Right ventricle myocardium superior (tissue), 1 donor: ENCODE measurements around the gene GAL3ST2. TPM values are rescaled to one million over a fixed set of nuclear protein-coding genes. Genes with fewer than 3 reads are reported as not detected.
"Not testable (repeated sequence)": the region's sequence is repeated elsewhere in the genome, so short reads cannot be mapped to it uniquely, and the experiment has no call there.

Experiments
- ATAC-seq: fragments of 200-7000 bp; cut with Tn5 transposase; one replicate; pipeline ENCODE4 v1.9.1; 2020; ENCODE audit warnings: mild to moderate bottlenecking; ENCODE audit not compliant: poor library complexity
- DNase-seq: peaks from one replicate; pipeline ENCODE4 v3.0.0-alpha.2; 2020
- intact Hi-C: fragments of 100-400 bp; cut with DNase I; formaldehyde crosslinking; loops from one replicate; pipeline ENCODE4 v1.11.2; 2022
- total RNA-seq: library from RNA; stranded (reverse); fragmentation: NEBNext Ultra II Directional; extraction: Animal tissue kit (Norgen Biotek cat#: 25700); gene quantifications from one replicate; pipeline ENCODE4 v1.2.1, GENCODE V29; 2021
- donor health status: DM: no; HTN: yes; CAD: no; lungs with severe emphysema.

GAL3ST2 gene
- total RNA-seq, 1 donor from 2014 or later: not detected

DNA sequence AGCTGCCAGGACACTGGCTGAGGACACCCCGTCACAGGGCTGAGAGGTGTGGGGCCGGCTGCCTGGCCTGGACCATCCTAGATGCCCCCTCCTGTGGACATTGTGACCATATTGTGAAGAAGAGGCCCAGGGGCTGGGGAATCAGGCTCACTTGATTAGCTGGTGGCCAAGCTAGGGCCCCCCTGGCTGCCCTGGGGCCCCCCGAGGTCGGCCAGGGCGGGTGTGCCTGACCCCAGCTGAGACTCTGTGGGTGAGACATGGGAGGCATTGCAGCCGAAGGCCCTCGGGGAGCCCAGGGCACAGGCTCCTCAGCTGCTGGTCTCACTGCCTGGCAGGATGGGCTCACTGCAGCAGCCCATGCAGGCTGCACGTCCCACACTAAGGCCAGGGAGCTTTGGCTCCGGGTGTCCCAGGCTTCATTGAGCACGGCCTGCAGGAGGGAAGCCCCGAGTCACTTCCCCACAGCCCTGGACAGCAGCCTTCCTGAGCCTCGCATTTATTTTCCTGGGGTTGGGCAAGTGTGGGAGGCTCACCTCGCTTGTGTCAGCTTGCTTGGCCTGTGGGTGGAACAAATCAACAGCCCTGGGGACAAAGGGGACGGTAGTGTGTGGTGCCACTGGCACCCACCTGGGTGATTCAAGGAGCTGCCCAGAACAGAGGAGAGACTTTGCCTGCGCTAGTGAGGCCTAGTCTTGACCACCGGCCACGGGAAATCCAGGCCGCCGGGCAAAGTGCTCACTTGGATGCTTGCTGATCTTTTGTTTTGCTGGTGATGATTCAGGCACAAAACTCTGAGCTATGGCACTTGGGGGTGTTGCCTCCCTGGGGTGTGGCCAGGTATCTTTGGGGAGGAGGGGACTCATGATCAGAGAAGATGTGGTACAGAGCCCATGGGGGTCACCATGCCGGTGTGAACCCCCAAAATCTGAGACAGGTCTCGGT is 1.3 kb downstream of the GAL3ST2 start:
- no peak for ATAC-seq
- DNase-seq: no peak
- intact Hi-C loops: no loop called here

DNA sequence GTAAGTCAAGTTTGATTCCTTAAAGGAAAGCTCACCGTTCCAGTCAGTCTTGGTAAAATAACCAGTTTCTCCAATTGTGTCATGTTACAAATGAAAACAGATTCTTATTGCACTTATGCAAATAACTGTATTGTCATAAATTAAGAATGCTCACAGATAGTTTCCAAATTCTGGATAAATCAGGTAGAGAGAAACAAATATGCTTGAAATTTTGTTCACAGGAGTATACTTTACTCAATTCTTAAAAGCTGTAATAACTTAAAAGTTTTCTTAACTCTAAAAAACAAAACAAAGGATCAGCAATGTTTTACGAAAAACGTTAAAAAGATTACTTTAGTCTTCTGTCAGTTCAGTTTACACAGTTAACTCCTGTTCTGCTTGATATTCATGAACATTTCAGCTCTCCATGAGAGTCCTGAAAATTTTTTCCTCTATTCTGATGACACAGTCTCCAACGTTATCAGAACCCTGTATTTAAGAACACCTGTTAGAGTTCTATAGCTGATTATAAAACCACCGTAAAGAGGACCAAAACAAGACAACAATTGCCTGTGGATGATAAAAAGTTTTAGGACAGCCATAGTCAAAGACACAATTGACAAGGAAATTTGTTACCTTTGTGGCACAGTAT is 4.4 kb downstream of the GAL3ST2 start:
- ATAC-seq (no peak), DNase-seq (no peak)
- intact Hi-C loops: no loop called here

DNA sequence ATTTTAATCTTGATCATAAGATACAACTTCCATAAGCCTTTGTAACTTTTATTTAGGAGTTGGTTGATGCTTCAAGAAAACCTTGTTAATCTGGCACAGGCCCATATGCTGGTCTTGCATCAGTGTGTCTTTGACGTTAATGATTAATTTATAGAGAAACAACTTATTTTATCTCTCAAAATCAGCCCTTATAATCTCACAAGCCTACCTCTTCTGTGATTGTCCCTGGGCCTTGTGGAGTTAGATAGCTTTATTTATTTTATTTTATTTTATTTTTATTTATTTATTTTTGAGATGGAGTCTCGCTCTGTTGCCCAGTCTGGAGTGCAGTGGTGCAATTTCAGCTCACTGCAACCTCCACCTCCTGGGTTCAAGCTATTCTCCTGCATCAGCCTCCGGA is 5.4 kb downstream of the GAL3ST2 start:
- DNase-seq, intact Hi-C loops, ATAC-seq: not testable (repeated sequence)

DNA sequence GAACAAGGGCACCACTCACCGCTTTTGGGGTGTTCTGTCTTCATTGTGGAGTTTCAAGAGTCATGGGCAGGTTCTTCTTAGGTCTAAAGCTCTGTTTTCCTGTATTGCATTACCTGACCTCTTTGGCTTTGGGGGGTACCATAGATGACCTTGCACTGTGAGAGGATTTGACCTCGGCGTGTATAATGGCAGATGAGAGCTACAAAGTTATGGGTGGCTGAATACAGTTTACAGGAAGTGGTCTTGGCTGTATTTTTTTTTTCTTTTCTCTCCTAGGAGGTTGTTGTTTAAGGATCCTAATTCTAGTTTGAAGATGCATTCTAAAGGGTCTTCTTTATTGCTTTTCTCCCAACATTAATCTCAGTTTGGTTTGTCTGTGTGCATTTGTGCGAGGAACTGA is 11.5 kb downstream of the GAL3ST2 start:
- DNase-seq (no peak), ATAC-seq (no peak)
- intact Hi-C loops: no loop called here

DNA sequence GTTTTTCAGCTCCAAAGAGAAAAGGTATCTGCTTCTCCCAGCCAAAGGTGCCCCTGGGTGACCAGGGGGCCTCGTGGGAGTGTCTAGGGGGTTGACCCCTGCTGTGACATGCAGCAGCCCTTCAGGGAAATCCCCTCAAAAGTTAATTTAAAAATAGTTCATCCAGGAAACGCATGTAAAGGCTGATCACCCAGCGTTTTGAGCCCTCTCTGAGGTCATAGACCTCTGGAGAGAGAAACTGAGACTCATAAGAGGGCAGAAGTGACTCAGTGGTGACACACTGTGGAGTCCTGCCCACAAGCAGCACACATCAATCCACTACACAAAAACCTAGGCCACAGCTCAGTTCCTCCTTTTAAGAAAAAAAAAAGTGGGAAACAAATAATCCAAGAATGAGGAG is 11.9 kb downstream of the GAL3ST2 start:
- intact Hi-C loops: no loop called here
- ATAC-seq: no peak

DNA sequence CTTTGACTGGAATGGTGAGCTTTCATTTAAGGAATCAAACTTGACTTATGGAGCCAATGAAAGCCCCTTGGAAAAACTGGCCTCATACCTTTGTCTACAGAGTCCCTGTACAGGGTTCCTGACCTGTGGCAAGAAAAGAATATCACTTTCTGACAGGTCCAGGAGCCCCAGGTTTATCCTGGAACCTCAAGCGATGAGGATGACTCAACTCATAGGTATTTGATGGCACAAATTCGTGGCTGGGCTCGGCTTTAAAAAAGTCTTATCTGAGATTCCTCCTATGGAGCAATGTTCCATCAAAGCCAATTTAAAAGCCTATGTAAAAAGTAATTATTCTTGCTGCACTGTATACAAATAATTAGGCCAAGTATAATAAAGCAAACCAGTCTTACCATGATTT is 14.8 kb downstream of the GAL3ST2 start:
- intact Hi-C loops: not testable (repeated sequence)

More for the DNA sequence above, 11.9 kb downstream of the GAL3ST2 start:
- DNase-seq: no peak

DNA sequence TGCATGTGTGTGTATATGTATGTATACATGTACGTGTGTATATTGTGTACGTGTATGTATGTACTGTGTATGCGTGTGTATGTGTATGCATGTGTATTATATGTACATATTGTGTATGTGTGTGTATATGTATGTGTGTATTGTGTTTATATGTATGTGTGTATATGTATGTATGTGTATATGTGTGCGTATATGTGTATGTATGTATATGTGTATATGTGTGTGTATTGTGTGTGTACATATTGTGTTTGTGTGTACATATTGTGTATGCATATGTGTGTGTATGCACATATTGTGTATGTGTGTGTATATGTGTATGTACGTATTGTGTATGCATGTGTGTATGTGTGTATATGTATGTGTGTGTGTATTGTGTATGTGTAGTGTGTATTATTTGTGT is 16.8 kb downstream of the GAL3ST2 start:
- DNase-seq: no peak
- no peak for ATAC-seq
- intact Hi-C loops: no loop called here

More for the DNA sequence above, 14.8 kb downstream of the GAL3ST2 start:
- DNase-seq, ATAC-seq: not testable (repeated sequence)

DNA sequence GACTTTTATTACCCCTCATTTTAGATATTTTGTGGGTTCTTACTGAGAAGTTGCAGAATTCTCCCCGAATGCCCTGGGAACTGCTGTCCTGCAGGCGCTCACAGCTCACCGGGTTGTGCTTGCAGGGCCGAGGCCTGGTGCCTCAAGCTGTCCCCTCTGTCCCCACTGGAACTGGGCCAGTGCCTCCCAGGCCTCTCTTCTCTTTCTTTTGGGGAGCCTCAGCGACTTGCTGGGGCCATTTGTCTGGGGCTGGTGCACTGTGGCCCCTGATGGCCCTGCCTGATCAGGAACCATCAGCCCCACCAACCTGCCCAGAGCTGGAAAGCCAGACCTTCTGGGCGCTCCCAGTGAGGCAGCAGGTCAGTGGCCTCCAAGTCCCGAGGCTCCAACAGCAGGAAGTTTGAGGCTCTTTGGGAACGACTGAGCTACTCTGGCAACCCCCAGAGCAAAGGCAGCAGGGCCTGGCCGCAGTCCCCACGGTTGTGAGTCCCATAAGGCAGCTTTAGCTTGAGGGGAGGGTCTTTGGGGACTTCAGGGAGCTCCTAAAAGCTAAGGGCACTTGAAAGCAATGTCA is 17.7 kb downstream of the GAL3ST2 start:
- ATAC-seq (no peak), DNase-seq (no peak)
- intact Hi-C loops: no loop called here

DNA sequence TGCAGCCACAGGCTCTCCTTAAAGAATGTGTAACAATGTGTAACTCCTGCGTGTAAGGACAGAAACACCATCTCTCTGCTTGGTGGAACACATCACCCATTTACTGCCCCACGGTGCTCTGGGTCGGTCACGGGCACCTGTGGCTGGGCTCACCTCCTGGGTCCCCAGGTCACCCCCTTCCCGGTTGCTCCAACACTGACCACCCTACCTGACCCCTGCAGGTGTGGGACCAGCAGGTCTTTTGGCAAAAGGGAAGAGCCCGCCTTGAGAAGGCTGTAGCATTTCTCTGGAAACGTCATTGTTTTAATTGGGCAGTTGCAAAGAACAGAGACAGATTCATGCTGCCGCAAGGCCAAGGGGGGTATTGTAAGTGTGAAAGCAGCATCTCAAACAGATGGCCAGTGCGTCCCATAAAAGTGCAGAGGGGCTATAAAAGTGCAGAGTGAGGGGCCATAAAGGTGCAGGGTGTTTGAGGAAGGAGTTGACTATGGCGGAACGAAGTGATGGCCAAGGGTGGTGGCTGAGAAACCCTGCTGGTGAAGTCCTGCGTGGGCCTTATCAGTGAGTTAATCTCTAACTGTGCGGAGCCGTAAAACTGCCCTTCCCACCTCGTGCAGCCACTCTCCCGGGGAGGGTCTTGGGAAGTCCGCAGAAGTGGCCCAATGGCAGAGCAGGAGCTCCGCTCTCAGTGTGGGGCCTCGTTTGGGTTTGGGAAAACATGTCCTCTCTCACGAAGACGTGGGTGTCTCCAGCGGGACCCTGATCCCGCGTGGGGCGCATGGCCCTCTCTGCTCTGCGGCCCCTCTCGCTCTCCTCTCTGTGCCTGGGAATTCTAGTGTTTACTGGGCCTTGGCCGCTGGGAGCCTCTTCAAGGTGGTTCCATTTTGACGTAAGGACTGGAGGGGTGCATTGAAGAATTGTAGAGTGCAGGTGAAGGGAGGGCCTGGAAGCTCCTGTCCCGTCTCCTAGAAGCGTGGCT is 18.7 kb downstream of the GAL3ST2 start:
- ATAC-seq (peak; percentile 18), DNase-seq (no peak)
- intact Hi-C loops: no loop called here

DNA sequence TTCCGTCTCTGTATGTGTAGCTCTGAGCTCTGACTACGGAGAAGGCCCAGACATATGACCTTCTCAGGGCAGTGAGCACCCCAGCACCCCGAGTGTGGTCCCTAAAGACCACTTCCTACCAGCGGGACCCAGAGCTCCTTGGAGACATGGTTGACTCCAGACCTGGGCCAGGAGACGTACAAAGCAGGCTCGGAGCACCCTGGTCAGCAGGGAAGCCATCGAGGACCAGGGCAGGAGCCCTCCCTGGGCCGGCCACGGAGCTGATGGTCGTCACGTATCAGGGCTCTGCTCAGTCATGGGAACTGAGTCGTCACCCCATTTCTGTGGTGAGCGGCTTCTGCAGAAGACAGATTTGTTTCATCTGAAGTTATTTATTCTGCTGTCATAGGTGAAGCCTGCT is 19.6 kb downstream of the GAL3ST2 start:
- intact Hi-C loops: no loop called here
- DNase-seq (no peak), ATAC-seq (no peak)

DNA sequence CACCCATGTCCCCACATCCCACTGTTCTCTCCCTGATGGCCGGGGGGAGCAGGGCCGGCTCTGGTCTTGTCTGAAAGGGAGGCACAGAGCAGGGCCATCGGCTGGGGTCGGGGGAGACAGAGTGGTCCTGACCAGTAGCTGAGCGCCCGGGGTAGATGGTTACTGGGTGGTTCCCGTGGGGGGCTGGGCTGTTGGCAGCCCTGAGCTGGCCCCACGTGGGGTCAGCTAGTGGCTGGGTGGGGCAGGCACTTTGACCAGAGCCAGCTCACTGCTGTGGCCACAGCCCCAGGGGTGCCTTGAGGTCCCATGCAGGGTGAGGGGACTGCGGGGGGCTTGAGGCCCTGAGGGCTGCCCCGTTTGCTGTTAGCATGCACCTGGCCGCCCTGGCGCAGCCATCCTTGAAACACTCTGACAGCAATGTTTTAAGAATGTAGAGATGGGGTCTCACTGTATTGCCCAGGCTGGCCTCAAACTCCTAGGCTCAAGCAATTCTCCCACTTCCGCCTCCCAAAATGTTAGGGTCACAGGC is 20.1 kb downstream of the GAL3ST2 start:
- ATAC-seq (no peak), DNase-seq (no peak)
- intact Hi-C loops: no loop called here

DNA sequence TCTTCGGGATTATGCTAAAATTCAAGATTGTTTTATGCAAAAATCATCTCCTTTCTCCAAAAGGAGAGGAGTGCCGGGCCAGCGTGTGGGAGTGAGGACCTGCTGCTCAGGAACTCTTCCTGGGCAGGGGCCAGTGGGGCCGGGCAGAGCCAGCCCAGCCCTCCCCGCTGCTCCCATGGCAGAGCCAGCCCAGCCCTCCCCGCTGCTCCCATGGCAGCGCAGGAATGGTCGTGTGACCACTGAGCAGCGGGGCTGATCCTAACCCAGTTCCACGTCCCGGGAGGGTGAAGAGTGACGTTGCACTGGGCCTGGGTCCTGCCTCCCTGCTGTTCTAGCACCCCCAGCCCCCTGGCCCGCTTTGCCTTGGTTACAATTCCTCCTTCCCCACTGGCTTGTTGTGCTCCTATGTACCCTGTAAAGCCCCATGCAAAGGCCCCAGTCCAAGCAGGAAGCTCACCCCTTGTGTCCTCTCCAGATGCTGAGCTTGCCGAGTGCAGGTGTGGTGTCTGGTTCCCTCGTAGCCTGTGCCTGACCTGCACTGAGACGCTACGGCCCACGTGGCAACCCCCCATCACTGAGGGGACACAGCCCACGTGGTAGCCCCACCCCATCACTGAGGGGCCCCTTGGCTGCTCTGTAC is 20.9 kb downstream of the GAL3ST2 start:
- ATAC-seq (no peak), DNase-seq (peak; percentile 26)
- intact Hi-C loops: no loop called here

DNA sequence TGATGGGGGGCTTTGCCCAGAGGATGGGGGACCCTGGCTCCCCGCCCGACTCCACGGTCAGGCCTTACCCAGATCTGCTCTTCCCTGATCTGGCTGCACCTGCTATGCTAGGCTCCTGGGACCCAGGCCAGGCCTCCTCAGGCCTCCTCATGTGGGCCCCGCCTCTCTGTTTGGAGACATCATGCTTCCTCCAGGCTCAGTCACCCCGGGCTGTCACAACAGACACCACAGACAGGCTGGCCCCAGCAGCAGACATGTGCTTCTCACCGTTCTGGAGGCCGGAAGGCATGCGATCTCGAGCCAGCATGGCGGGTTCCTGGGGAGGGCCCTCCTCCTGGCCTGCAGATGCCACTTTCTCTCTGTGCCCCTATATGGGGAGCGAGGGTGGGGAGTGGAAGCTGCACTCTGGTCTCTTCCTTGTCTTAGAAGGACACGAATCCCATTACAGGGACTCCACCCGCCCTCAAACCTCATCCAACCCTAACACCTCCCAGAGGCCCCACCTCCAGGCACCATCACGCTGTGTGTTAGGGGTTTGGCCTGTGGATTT is 21.5 kb downstream of the GAL3ST2 start:
- DNase-seq: no peak

DNA sequence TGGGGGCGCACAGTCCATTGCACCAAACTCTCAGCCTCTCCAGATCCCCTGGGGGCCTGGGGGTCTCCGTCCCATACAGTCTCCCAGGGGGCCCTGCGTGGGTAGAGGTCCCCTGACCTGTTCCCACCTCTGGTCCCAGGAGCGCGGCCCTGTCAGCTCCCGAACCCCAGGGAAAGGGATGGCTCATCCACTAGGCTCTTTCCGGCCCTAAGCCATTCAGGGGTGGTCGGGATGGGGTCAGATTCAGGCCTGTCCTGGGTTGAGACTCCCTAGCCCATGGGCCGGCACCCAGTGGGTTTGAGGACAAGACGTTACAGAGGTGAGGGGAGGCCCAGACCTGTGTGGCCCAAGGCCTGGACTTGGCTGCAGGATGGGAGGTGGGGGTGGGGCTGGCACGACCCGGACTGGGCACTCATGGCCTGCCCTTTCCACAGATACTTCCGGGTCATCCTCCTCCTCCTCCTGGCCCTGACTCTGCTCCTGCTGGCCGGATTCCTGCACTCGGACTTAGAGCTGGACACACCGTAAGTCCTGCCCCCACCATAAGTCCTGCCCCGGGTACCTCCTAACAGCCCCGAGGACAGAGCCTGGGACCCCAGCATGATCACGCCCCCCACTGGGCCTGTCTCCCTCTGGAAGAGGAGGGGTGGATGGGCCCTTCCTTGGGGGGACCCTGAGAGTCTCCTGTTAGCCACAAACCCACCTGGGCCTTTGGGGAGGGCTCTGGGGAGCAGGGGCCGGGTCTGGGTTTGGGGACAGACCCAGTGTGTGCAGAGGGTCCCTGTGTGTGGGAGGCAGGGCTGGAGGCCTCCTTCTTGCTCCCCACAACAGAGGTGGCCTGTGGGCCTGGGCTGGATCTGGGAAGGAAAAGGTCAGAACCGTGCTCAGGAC is 22.3 kb downstream of the GAL3ST2 start:
- intact Hi-C loops: no loop called here
- peak; percentile 22 for DNase-seq
- no peak for ATAC-seq

More for the DNA sequence above, 21.5 kb downstream of the GAL3ST2 start:
- intact Hi-C loops: no loop called here
- ATAC-seq: no peak

DNA sequence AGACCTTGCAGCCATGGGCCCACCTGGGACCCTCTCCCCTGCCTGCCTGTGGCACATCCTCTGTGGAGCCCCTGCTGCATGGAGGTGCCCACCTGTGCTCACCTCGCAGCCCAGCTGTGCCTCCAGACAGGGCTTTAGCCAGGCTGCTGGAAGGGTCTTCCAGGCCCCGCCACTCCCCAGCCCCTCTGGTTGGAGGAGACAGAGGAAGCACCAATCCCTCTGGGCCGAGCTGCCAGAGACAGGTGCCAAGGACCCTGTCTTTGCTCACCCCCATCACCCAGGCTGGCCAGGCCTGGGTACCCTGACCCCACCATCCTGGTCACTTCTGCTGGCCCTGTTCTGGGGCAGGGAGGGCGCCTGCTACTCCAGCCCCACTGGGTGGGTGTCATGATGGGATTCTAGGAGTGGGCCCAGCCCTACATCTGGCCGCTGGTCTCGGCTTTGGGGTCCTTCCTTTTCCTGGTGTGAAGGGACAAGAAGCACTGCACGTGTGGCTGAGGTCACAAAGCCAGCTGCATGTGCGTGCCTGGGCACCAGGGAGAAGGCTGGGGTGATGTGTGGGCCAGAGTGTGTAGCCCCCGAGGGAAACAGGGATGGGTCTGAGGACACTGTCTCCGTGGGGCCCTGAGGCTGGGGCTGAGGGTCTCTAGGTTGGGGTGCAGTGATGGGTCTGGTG is 23.0 kb downstream of the GAL3ST2 start:
- DNase-seq (no peak), ATAC-seq (no peak)
- intact Hi-C loops: no loop called here
